GM21528 (cell line): ENCODE data around the gene MYDGF.
"Not testable (repeated sequence)": the region's sequence is repeated elsewhere in the genome, so short reads cannot be mapped to it uniquely, and the experiment has no call there.

Experiments used
- ATAC-seq: cut with Tn5 transposase; IDR thresholded peaks from one replicate; pipeline ENCODE4 v1.9.1; 2021; ENCODE audit warnings: mild to moderate bottlenecking, moderate library complexity; ENCODE audit not compliant: unreplicated experiment, low FRiP score

MYDGF gene

GRCh38 chr19:4701557-4701956 is 31.4 kb upstream of the MYDGF start:
- ATAC-seq: no peak

GRCh38 chr19:4700693-4700970 is 30.5 kb upstream of the MYDGF start:
- no peak for ATAC-seq

- ATAC-seq: no peak
These were observed 29.9 kb upstream of the MYDGF start for GRCh38 chr19:4699826-4700692.

GRCh38 chr19:4697304-4697703 is 27.2 kb upstream of the MYDGF start:
- ATAC-seq: no peak

- no peak for ATAC-seq
These were observed 25.1 kb upstream of the MYDGF start for GRCh38 chr19:4695224-4695731.

GRCh38 chr19:4694211-4694987 is 24.3 kb upstream of the MYDGF start:
- ATAC-seq: no peak

GRCh38 chr19:4693471-4694121 is 23.5 kb upstream of the MYDGF start:
- no peak for ATAC-seq

- no peak for ATAC-seq
These were observed 22.9 kb upstream of the MYDGF start for GRCh38 chr19:4693078-4693350.

GRCh38 chr19:4692251-4693077 is 22.3 kb upstream of the MYDGF start:
- ATAC-seq: no peak

GRCh38 chr19:4691373-4691772 is 21.2 kb upstream of the MYDGF start:
- no peak for ATAC-seq

GRCh38 chr19:4690361-4690760 is 20.2 kb upstream of the MYDGF start:
- ATAC-seq: no peak

- ATAC-seq: no peak
These were observed 19.3 kb upstream of the MYDGF start for GRCh38 chr19:4689403-4689802.

GRCh38 chr19:4688587-4688986 is 18.4 kb upstream of the MYDGF start:
- no peak for ATAC-seq

GRCh38 chr19:4687396-4687795 is 17.3 kb upstream of the MYDGF start:
- ATAC-seq: no peak

- no peak for ATAC-seq
These were observed 16.6 kb upstream of the MYDGF start for GRCh38 chr19:4686700-4687099.

GRCh38 chr19:4684312-4685095 is 14.4 kb upstream of the MYDGF start:
- ATAC-seq: no peak

- ATAC-seq: no peak
These were observed 12.5 kb upstream of the MYDGF start for GRCh38 chr19:4682417-4683200.

GRCh38 chr19:4680021-4680420 is 9.9 kb upstream of the MYDGF start:
- ATAC-seq: not testable (repeated sequence)
